Uterus (tissue), 4 donors: Measurements from ENCODE around the gene RNF14. TPM values are rescaled to one million over a fixed set of nuclear protein-coding genes. Genes with fewer than 3 reads are reported as not detected.

ENCODE experiments used
- DNase-seq, 2 donors: peaks; one replicate each; pipeline ENCODE4 v3.0.0-alpha.2; 2019 to 2020
- H3K27ac ChIP-seq, 2 donors: fragments of 200-600 bp; sonication (generic); 1 replicate in 1 of 2; 2 replicates in 1 of 2; pipeline ENCODE4 v1.5.1; 2016 to 2018
- H3K27me3 ChIP-seq, 2 donors: fragments of 200-600 bp; sonication (generic); one replicate each; pipeline ENCODE4 v1.5.1; 2018 to 2019; ENCODE audit warnings: control low read depth in 1 of 2
- H3K36me3 ChIP-seq, 2 donors: fragments of 200-600 bp; sonication (generic); one replicate each; pipeline ENCODE4 v1.5.1; 2019; ENCODE audit warnings: control low read depth in 1 of 2
- H3K4me1 ChIP-seq, 2 donors: fragments of 200-600 bp; sonication (generic); one replicate each; pipeline ENCODE4 v1.5.1; 2018 to 2019; ENCODE audit warnings: control low read depth in 1 of 2
- H3K4me3 ChIP-seq, 2 donors: fragments of 200-600 bp; sonication (generic); 1 replicate in 1 of 2; 2 replicates in 1 of 2; pipeline ENCODE4 v1.5.1; 2018 to 2019; ENCODE audit warnings: mild to moderate bottlenecking in 1 of 2
- H3K9me3 ChIP-seq, 2 donors: fragments of 200-600 bp; sonication (generic); one replicate each; pipeline ENCODE4 v1.5.1; 2019; ENCODE audit warnings: control low read depth in 1 of 2
- POLR2A ChIP-seq, 2 donors: fragments of 450-650 bp; IDR thresholded peaks; one replicate each; pipeline ENCODE4 v1.6.1; 2016; ENCODE audit warnings: antibody characterized with exemption in 2 of 2, mild to moderate bottlenecking in 1 of 2, moderate library complexity in 1 of 2
- intact Hi-C: fragments of 100-400 bp; cut with DNase I; formaldehyde crosslinking; loops from one replicate; pipeline ENCODE4 v1.15.1; 2023; ENCODE audit warnings: low total_unique reads
- total RNA-seq, 4 donors: library from RNA; depleted of rRNA in 3 of 4; stranded (reverse); fragments of >200 nt in 3 of 4; gene quantifications; one replicate each; pipeline versions ENCODE4 v1.1.0 to v1.2.4, GENCODE V29; 2014 to 2023
- TF ChIP-seq, protein P1 (sequence below), 4 experiments: fragments of 200-600 bp in 2 of 4; fragments of 450-650 bp in 2 of 4; sonication (generic) in 2 of 4; IDR thresholded peaks; one replicate each; pipeline ENCODE4 v1.5.1; 2016 to 2019; ENCODE audit warnings: antibody characterized with exemption in 4 of 4, mild to moderate bottlenecking in 2 of 4, moderate library complexity in 1 of 4
- donor health status: DM: yes; HTN: yes; CAD: no.

Gene RNF14
- total RNA-seq, 4 donors from 2014 or later: 20.3 to 70.2 (median 46.7) TPM

DNA sequence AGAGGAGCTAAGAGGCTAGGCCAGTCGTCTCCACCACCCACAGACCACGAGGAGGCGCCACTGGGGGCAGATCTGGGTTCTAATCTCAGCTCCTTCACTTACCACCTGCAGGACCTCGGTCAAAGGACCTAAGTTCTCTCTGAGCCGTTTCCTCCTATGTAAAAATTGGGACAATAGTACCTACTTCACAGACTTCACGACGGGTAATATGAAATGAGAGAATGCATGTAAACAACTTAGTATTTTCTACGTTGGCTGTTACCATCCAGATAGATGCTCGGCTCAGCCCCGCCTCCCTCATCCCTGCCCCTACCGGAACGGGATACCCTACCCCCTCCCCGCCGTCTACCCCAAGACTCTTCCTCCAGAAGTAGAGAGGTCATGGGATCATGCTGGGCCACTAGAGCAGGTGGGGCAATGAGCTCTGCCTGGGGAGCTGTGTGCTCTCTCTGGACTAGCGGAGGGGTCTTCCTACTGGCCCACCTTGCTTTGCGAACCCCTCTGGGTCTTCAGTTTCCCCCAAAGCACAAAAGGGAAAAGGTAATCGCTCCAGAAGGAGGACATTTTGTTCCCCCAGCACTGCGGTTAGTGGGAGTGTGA is 43.4 kb downstream of the RNF14 start:
- no peaks in the 10 kb centered on the region for H3K36me3 ChIP-seq
- H3K9me3 ChIP-seq: no peaks in the 10 kb centered on the region
- intact Hi-C loops: no loop called here
- H3K27me3 ChIP-seq: no peaks in the 10 kb centered on the region
- peak; percentile 42 to 45 for DNase-seq
- TF ChIP-seq, protein P1, sequence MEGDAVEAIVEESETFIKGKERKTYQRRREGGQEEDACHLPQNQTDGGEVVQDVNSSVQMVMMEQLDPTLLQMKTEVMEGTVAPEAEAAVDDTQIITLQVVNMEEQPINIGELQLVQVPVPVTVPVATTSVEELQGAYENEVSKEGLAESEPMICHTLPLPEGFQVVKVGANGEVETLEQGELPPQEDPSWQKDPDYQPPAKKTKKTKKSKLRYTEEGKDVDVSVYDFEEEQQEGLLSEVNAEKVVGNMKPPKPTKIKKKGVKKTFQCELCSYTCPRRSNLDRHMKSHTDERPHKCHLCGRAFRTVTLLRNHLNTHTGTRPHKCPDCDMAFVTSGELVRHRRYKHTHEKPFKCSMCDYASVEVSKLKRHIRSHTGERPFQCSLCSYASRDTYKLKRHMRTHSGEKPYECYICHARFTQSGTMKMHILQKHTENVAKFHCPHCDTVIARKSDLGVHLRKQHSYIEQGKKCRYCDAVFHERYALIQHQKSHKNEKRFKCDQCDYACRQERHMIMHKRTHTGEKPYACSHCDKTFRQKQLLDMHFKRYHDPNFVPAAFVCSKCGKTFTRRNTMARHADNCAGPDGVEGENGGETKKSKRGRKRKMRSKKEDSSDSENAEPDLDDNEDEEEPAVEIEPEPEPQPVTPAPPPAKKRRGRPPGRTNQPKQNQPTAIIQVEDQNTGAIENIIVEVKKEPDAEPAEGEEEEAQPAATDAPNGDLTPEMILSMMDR (IDR thresholded peaks at IDR 0.05): peak in 2 of 4 experiments; percentile 28 to 31
- no peak for TF ChIP-seq POLR2A (IDR thresholded peaks at IDR 0.05)
- no peaks in the 10 kb centered on the region for H3K4me1 ChIP-seq
- peak overlapping the region; percentile 72 to 84 for H3K4me3 ChIP-seq
- peak overlapping the region; percentile 95 to 96 for H3K27ac ChIP-seq

DNA sequence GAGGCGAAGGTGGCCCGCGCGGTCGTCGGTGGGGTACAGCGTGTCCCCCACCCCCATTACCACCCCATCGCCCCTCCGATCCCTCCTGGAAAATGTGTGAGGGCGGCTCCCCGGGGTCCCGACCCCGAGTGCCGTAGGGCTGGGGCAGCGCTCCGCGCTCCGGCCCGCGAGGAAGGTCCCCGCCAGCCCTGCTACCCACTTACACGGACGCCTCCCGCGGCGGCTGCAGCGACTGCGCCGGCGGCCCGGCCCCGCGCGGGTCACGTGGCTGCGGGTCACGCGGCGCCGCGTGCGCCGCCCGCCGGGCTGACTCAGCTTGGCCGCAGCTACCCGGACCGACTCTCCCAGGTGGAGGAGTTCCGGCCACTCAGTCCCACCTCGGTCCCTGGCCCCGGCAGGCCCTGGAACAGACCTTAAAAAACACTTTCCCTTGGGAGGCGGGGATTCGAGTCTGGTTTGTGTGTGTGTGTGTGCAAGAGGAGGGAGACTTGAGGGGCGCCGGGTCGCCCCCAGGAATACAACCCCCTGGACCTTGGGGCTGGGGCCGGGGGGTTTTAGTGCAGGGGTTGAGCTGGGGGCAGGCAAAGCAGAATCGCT is 44.0 kb downstream of the RNF14 start, which contains the start of gene GNPDA1:
Gene GNPDA1 (minus strand): TSS at position 236 of the 597 bp plus-strand sequence. CDS start 992 bp downstream, outside the sequence.
- H3K27me3 ChIP-seq: no peaks in the 10 kb centered on the region
- peak within 1 kb of the TSS; percentile 72 to 84 for H3K4me3 ChIP-seq
- H3K27ac ChIP-seq: peak within 1 kb of the TSS; percentile 95 to 96
- no peaks in the 10 kb centered on the region for H3K9me3 ChIP-seq
- peak; percentile 80 to 86 for DNase-seq
- intact Hi-C loops: no loop called here
- no peaks in the 10 kb centered on the region for H3K4me1 ChIP-seq
- TF ChIP-seq, protein P1 (IDR thresholded peaks at IDR 0.05): peak in 3 of 4 experiments; percentile 33 to 56 (median 53)
- peak; percentile 81 to 86 for TF ChIP-seq POLR2A (IDR thresholded peaks at IDR 0.05)
- no peaks in the 10 kb centered on the region for H3K36me3 ChIP-seq

DNA sequence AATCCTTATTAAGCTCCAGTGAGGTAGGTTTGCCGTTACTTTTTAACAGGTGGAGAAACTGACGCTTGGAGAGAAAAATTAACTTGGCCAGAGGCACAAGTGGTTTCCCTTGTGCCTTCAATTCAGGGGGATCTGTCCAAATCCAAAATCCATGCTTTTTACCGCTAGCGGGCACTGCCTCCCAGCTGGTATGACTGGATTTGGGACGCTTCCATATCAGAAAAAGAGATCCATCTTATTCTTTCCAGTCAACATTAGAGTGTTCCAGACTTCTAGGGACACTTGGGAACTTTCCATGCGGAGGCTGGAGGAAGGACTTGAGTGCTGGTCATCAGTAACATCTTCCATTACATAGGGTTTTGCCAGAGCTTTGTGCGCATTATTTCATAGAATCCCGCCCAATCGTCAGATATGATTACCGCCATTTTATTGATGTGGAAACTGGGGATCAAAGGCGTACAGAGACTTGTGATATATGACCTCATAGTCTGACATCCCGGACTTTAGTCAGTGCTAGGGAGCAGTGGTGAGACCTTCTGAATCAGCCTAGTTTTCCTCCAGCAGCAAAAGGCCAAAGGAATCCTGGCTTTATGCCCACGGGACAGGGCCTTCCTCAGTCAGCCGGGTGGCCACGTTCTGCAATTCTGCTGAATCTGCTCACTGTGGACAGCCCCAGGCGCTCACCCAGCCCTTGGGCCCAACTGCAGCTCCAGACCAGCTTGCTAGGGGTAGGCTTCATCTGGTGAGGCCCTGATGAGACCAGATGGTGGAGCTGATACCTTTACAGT is 45.0 kb downstream of the RNF14 start:
- Histone ChIP-seq H3K27me3 (no peaks in the 10 kb centered on the region), H3K4me1 (no peaks in the 10 kb centered on the region), H3K9me3 (no peaks in the 10 kb centered on the region), H3K27ac (peak overlapping the region; percentile 95 to 96), H3K36me3 (no peaks in the 10 kb centered on the region), H3K4me3 (no peak overlapping the region)
- DNase-seq: peak; percentile 32 to 50
- TF ChIP-seq, protein P1 (IDR thresholded peaks at IDR 0.05): no peak
- no peak for TF ChIP-seq POLR2A (IDR thresholded peaks at IDR 0.05)
- intact Hi-C loops: no loop called here

DNA sequence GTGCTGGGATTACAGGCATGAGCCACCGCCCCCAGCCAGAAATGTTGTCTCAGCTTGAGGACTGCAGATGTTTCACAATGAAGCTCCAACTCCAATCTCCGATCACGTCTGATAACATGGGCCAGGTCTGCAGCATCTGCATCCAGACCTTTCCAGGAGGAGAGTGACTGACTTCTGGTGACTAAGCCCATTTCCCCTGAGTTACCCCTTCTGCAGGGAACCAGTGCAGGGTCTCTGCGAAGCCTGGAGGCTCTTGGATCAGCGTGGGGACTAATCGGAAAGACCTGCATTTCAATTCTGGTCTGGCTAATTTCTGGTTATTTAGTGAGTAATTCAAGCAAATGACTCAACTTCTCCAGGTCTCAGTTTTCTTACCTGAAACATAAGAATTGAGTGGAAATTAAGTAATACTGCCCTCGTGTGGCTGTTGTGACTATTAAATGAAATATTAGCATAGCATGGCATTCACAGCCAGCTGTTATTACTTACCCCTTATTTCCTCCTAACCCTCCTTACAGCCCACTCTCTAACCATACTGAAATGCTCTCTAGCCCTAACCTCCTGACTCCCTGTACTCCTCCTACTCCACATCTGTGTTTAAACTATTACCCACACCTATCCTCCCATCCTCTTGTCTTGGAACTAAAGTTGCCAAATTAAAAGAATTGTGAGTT is 46.1 kb downstream of the RNF14 start:
- no peak for TF ChIP-seq POLR2A (IDR thresholded peaks at IDR 0.05)
- TF ChIP-seq, protein P1 (IDR thresholded peaks at IDR 0.05): peak; percentile 49 to 54 (median 52)
- Histone ChIP-seq H3K36me3 (no peaks in the 10 kb centered on the region), H3K9me3 (no peaks in the 10 kb centered on the region), H3K27ac (peak overlapping the region in 1 of 2 donors; percentile 70), H3K27me3 (no peaks in the 10 kb centered on the region), H3K4me3 (no peak overlapping the region), H3K4me1 (no peaks in the 10 kb centered on the region)
- DNase-seq: peak in 1 of 2 donors; percentile 22
- intact Hi-C loops: no loop called here
